Measurements from ENCODE around the gene TSHB. TPM values are rescaled to one million over a fixed set of nuclear protein-coding genes. Genes with fewer than 3 reads are reported as not detected.

Gene TSHB
- total RNA-seq, 1 donor, result not detected

GRCh38 chr1:115041654-115042053 lies 12.0 kb downstream of the TSHB start:
- Histone ChIP-seq H3K27me3 (ENCODE audit: insufficient read depth, low read length) (peaks cover 15% of the 10 kb centered on the region), H3K4me1 (ENCODE audit: insufficient read depth, low read length) (no peaks in the 10 kb centered on the region), H3K79me2 (ENCODE audit: insufficient read depth, low read length) (no peaks in the 10 kb centered on the region), H3K36me3 (ENCODE audit: insufficient read depth, low read length) (no peaks in the 10 kb centered on the region), H3K4me3 (ENCODE audit: insufficient read depth, low read length) (no peak overlapping the region), H2AFZ (ENCODE audit: low read length) (no peak overlapping the region), H3K4me2 (ENCODE audit: insufficient read depth, low read length) (no peak overlapping the region), H3K27ac (ENCODE audit: low read depth, low read length) (no peak overlapping the region), H4K20me1 (ENCODE audit: insufficient read depth, low read length) (no peaks in the 10 kb centered on the region), H3K9me3 (ENCODE audit: low read depth, low read length) (no peaks in the 10 kb centered on the region)
- no peak for DNase-seq (ENCODE audit: insufficient read length, low spot score, missing footprints)
- TF ChIP-seq CTCF (IDR thresholded peaks at IDR 0.05; ENCODE audit: extremely low read depth, low read depth, low read length), result peak; percentile 45

GRCh38 chr1:115046751-115047150 lies 17.1 kb downstream of the TSHB start:
- Histone ChIP-seq H4K20me1 (ENCODE audit: insufficient read depth, low read length) (no peaks in the 10 kb centered on the region), H3K4me3 (ENCODE audit: insufficient read depth, low read length) (no peak overlapping the region), H3K27ac (ENCODE audit: low read depth, low read length) (no peak overlapping the region), H3K36me3 (ENCODE audit: insufficient read depth, low read length) (no peaks in the 10 kb centered on the region), H3K79me2 (ENCODE audit: insufficient read depth, low read length) (no peaks in the 10 kb centered on the region), H2AFZ (ENCODE audit: low read length) (no peak overlapping the region), H3K9me3 (ENCODE audit: low read depth, low read length) (no peaks in the 10 kb centered on the region), H3K4me2 (ENCODE audit: insufficient read depth, low read length) (no peak overlapping the region), H3K4me1 (ENCODE audit: insufficient read depth, low read length) (no peaks in the 10 kb centered on the region), H3K27me3 (ENCODE audit: insufficient read depth, low read length) (no peaks in the 10 kb centered on the region)
- no peak for TF ChIP-seq CTCF (IDR thresholded peaks at IDR 0.05; ENCODE audit: extremely low read depth, low read depth, low read length)
- no peak for DNase-seq (ENCODE audit: insufficient read length, low spot score, missing footprints)

GRCh38 chr1:115051850-115052249 lies 22.2 kb downstream of the TSHB start:
- Histone ChIP-seq H4K20me1 (ENCODE audit: insufficient read depth, low read length) (no peaks in the 10 kb centered on the region), H3K4me2 (ENCODE audit: insufficient read depth, low read length) (no peak overlapping the region), H3K79me2 (ENCODE audit: insufficient read depth, low read length) (no peaks in the 10 kb centered on the region), H3K4me1 (ENCODE audit: insufficient read depth, low read length) (no peaks in the 10 kb centered on the region), H3K4me3 (ENCODE audit: insufficient read depth, low read length) (no peak overlapping the region), H3K36me3 (ENCODE audit: insufficient read depth, low read length) (no peaks in the 10 kb centered on the region), H3K9me3 (ENCODE audit: low read depth, low read length) (no peaks in the 10 kb centered on the region), H3K27me3 (ENCODE audit: insufficient read depth, low read length) (no peaks in the 10 kb centered on the region), H3K27ac (ENCODE audit: low read depth, low read length) (no peak overlapping the region), H2AFZ (ENCODE audit: low read length) (no peak overlapping the region)
- no peak for TF ChIP-seq CTCF (IDR thresholded peaks at IDR 0.05; ENCODE audit: extremely low read depth, low read depth, low read length)
- no peak for DNase-seq (ENCODE audit: insufficient read length, low spot score, missing footprints)

GRCh38 chr1:115052454-115053083 lies 22.9 kb downstream of the TSHB start:
- Histone ChIP-seq H3K27ac (ENCODE audit: low read depth, low read length) (no peak overlapping the region), H3K4me3 (ENCODE audit: insufficient read depth, low read length) (no peak overlapping the region), H4K20me1 (ENCODE audit: insufficient read depth, low read length) (no peaks in the 10 kb centered on the region), H3K36me3 (ENCODE audit: insufficient read depth, low read length) (no peaks in the 10 kb centered on the region), H3K4me2 (ENCODE audit: insufficient read depth, low read length) (no peak overlapping the region), H2AFZ (ENCODE audit: low read length) (no peak overlapping the region), H3K27me3 (ENCODE audit: insufficient read depth, low read length) (no peaks in the 10 kb centered on the region), H3K4me1 (ENCODE audit: insufficient read depth, low read length) (peaks cover 4% of the 10 kb centered on the region), H3K79me2 (ENCODE audit: insufficient read depth, low read length) (no peaks in the 10 kb centered on the region), H3K9me3 (ENCODE audit: low read depth, low read length) (no peaks in the 10 kb centered on the region)
- no peak for DNase-seq (ENCODE audit: insufficient read length, low spot score, missing footprints)
- TF ChIP-seq CTCF (IDR thresholded peaks at IDR 0.05; ENCODE audit: extremely low read depth, low read depth, low read length), result peak; percentile 87
